Measurements from ENCODE around the gene MBTD1. TPM values are rescaled to one million over a fixed set of nuclear protein-coding genes. Genes with fewer than 3 reads are reported as not detected.

MBTD1 gene
- total and polyA plus RNA-seq, 2 experiments from 2014 or later, result 3.2 to 24.2 TPM

DNA sequence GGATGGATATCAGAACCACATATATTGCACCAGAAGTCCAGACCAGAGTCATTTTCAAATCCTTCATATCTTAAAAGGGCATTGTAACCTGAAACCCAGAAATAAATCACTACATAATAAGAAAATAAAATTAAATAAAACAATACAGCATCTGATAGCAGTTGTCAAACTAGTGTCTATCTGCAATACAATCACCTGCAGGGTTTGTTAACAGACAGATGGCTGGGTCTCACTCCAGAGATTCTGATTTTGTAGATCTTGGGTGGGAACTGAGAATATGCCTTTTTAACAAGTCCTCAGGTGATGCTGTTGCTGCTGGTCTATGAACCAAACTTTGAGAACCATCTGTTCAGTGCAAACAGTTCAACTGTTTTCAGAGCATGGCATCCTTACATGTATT is 56.0 kb downstream of the MBTD1 start:
- DNase-seq (ENCODE audit: low spot score), result no peak
- H3K36me3 ChIP-seq (replicated peaks; ENCODE audit: insufficient read depth, low read depth), result peaks cover 13% of the 10 kb centered on the region
- no peaks in the 10 kb centered on the region for H3K27me3 ChIP-seq
- no peak overlapping the region for H2AFZ ChIP-seq
- H3K9me2 ChIP-seq (replicated peaks; ENCODE audit: insufficient read depth), result no peaks in the 10 kb centered on the region
- TF ChIP-seq, protein P1, sequence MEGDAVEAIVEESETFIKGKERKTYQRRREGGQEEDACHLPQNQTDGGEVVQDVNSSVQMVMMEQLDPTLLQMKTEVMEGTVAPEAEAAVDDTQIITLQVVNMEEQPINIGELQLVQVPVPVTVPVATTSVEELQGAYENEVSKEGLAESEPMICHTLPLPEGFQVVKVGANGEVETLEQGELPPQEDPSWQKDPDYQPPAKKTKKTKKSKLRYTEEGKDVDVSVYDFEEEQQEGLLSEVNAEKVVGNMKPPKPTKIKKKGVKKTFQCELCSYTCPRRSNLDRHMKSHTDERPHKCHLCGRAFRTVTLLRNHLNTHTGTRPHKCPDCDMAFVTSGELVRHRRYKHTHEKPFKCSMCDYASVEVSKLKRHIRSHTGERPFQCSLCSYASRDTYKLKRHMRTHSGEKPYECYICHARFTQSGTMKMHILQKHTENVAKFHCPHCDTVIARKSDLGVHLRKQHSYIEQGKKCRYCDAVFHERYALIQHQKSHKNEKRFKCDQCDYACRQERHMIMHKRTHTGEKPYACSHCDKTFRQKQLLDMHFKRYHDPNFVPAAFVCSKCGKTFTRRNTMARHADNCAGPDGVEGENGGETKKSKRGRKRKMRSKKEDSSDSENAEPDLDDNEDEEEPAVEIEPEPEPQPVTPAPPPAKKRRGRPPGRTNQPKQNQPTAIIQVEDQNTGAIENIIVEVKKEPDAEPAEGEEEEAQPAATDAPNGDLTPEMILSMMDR (IDR thresholded peaks at IDR 0.05; ENCODE audit: poor library complexity), result no peak
- TF ChIP-seq EZH2 (IDR thresholded peaks at IDR 0.05; ENCODE audit: borderline replicate concordance), result no peak
- TF ChIP-seq EZH2phosphoT487 (IDR thresholded peaks at IDR 0.05; ENCODE audit: low read depth, severe bottlenecking, unreplicated experiment), result no peak
- H3K4me3 ChIP-seq, result no peak overlapping the region
- H3K9me3 ChIP-seq (ENCODE audit: low read depth), result no peaks in the 10 kb centered on the region
- H3K4me2 ChIP-seq, result no peak overlapping the region
- no peaks in the 10 kb centered on the region for H3K4me1 ChIP-seq (ENCODE audit: insufficient read depth)
- no peaks in the 10 kb centered on the region for H3K79me2 ChIP-seq
- H4K20me1 ChIP-seq (ENCODE audit: insufficient read depth, poor library complexity, severe bottlenecking), result no peaks in the 10 kb centered on the region
- H3K27ac ChIP-seq, result no peak overlapping the region

DNA sequence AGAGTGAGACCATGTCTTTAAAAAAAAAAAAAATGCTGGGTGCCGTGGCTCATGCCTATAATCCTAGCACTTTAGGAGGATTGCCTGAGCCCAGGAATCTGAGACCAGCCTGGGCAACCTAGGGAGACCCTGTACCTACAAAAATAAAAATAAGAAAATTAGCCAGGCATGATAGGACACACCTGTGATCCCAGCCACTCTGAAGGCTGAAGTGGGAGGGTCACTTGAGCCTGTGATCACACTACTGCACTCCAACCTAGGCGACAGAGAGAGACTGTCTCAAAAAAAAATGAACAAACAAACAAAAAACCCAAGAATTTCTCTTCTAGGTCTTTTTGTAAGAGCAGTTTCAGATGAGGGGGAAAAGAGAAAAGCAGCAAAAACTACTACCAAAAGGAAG is 59.0 kb downstream of the MBTD1 start:
- H3K27me3 ChIP-seq, result no peaks in the 10 kb centered on the region
- 97% methylated on average over 2 of the region's 2 CpGs for WGBS (ENCODE audit: low lambda C conversion rate, missing lambda C conversion rate)
- no peaks in the 10 kb centered on the region for H3K79me2 ChIP-seq
- no peak overlapping the region for H3K27ac ChIP-seq
- no peak overlapping the region for H2AFZ ChIP-seq
- no peaks in the 10 kb centered on the region for H3K9me3 ChIP-seq (ENCODE audit: low read depth)
- H3K4me3 ChIP-seq, result no peak overlapping the region
- no peaks in the 10 kb centered on the region for H3K4me1 ChIP-seq (ENCODE audit: insufficient read depth)
- no peaks in the 10 kb centered on the region for H3K9me2 ChIP-seq (replicated peaks; ENCODE audit: insufficient read depth)
- TF ChIP-seq, protein P1 (IDR thresholded peaks at IDR 0.05; ENCODE audit: poor library complexity), result no peak
- TF ChIP-seq EZH2phosphoT487 (IDR thresholded peaks at IDR 0.05; ENCODE audit: low read depth, severe bottlenecking, unreplicated experiment) (no peak), EZH2 (IDR thresholded peaks at IDR 0.05; ENCODE audit: borderline replicate concordance) (no peak)
- no peak overlapping the region for H3K4me2 ChIP-seq
- no peak for DNase-seq (ENCODE audit: low spot score)
- H3K36me3 ChIP-seq (replicated peaks; ENCODE audit: insufficient read depth, low read depth), result peaks cover 8% of the 10 kb centered on the region
- no peaks in the 10 kb centered on the region for H4K20me1 ChIP-seq (ENCODE audit: insufficient read depth, poor library complexity, severe bottlenecking)

DNA sequence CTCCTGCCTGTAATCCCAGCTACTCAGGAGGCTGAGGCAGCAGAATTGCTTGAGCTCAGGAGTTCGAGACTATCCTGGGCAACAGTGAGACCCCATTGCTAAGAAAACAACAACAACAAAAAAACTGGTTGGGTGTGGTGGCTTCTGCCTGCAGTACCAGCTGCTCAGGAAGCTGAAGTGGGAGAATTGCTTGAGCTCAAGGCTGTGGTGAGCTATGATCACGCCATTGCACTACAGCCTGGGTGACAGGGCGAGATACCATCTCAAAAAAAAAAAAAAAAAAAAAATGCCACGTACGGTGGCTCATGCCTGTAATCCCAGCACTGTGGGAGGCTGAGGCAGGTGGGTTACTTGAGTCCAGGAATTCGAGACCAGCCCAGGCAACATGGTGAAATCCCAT is 59.6 kb downstream of the MBTD1 start:
- peaks cover 8% of the 10 kb centered on the region for H3K36me3 ChIP-seq (replicated peaks; ENCODE audit: insufficient read depth, low read depth)
- TF ChIP-seq, protein P1 (IDR thresholded peaks at IDR 0.05; ENCODE audit: poor library complexity), result no peak
- TF ChIP-seq EZH2phosphoT487 (IDR thresholded peaks at IDR 0.05; ENCODE audit: low read depth, severe bottlenecking, unreplicated experiment) (no peak), EZH2 (IDR thresholded peaks at IDR 0.05; ENCODE audit: borderline replicate concordance) (no peak)
- no peak overlapping the region for H3K4me2 ChIP-seq
- no peak overlapping the region for H3K4me3 ChIP-seq
- H3K9me2 ChIP-seq (replicated peaks; ENCODE audit: insufficient read depth), result no peaks in the 10 kb centered on the region
- no peaks in the 10 kb centered on the region for H3K4me1 ChIP-seq (ENCODE audit: insufficient read depth)
- no peaks in the 10 kb centered on the region for H3K79me2 ChIP-seq
- H3K9me3 ChIP-seq (ENCODE audit: low read depth), result no peaks in the 10 kb centered on the region
- 98% methylated on average over 6 of the region's 6 CpGs for WGBS (ENCODE audit: low lambda C conversion rate, missing lambda C conversion rate)
- H3K27me3 ChIP-seq, result no peaks in the 10 kb centered on the region
- H4K20me1 ChIP-seq (ENCODE audit: insufficient read depth, poor library complexity, severe bottlenecking), result no peaks in the 10 kb centered on the region
- no peak overlapping the region for H3K27ac ChIP-seq
- H2AFZ ChIP-seq, result no peak overlapping the region
- no peak for DNase-seq (ENCODE audit: low spot score)

DNA sequence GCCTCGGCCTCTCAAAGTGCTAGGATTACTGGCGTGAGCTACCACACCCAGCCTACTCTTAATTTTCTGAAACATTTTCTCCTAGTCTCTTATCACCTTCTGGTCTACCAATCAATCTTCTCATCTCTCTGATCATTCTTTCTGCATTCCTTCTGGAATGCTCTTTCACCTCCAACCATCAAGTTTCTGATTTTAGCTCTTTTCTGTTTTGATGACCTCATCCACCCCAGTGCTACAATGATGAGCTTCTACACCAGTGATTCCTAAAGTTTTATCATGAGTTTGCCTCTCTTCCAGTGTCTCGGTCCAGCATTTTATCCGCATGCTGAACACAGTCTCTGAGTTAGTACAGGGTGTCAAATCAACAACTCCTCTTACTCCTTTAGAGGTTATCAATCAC is 62.1 kb downstream of the MBTD1 start:
- WGBS (ENCODE audit: low lambda C conversion rate, missing lambda C conversion rate), result over 99% methylated on average over 4 of the region's 4 CpGs
- no peaks in the 10 kb centered on the region for H3K9me2 ChIP-seq (replicated peaks; ENCODE audit: insufficient read depth)
- TF ChIP-seq EZH2 (IDR thresholded peaks at IDR 0.05; ENCODE audit: borderline replicate concordance), result no peak
- TF ChIP-seq, protein P1 (IDR thresholded peaks at IDR 0.05; ENCODE audit: poor library complexity), result no peak

More for the DNA sequence above, 62.1 kb downstream of the MBTD1 start:
- Histone ChIP-seq H3K27ac (no peak overlapping the region), H3K79me2 (no peaks in the 10 kb centered on the region), H3K36me3 (replicated peaks; ENCODE audit: insufficient read depth, low read depth) (peaks cover 8% of the 10 kb centered on the region), H4K20me1 (ENCODE audit: insufficient read depth, poor library complexity, severe bottlenecking) (no peaks in the 10 kb centered on the region), H2AFZ (no peak overlapping the region), H3K4me2 (no peak overlapping the region), H3K4me3 (no peak overlapping the region), H3K9me3 (ENCODE audit: low read depth) (no peaks in the 10 kb centered on the region), H3K27me3 (no peaks in the 10 kb centered on the region), H3K4me1 (ENCODE audit: insufficient read depth) (no peaks in the 10 kb centered on the region)
- DNase-seq (ENCODE audit: low spot score), result no peak

Data from hepatocyte (in vitro differentiated cells).